Measurements from ENCODE around the gene TXNRD3.

The TXNRD3 gene

DNA sequence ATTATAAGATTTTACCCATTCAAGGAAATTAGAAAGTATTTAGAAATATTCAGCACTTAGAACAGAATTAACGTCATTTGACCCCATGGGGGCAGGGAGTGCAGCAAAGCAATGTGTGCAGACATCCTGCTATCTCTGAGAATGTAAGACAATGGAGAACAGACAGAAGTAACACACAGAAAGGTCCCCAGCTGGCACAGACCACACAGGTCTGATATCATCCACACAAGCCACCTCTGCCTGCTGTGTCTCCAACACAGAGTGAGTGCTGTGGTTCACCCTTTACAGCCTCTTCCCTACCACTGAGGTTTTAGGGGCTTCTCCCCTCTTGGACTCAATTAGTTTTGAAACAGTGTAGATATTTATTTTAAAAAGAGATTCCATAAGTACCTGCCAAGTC, 16.1 kb downstream of the TXNRD3 start:
- Histone ChIP-seq H2BK15ac (ENCODE audit: low read length) (no peak overlapping the region), H3K4me2 (ENCODE audit: insufficient read depth, low read length, poor library complexity, severe bottlenecking) (no peak overlapping the region), H3K14ac (ENCODE audit: low read length) (no peak overlapping the region), H3K36me3 (replicated peaks in 1 of 2; ENCODE audit: control insufficient read depth in 2 of 2, insufficient read depth in 2 of 2, low read length in 2 of 2) (peaks cover 0 to 46% of the 10 kb centered on the region in 2 donors), H3K4me1 (ENCODE audit: control insufficient read depth in 2 of 2, insufficient read depth in 1 of 2, low read depth in 1 of 2, low read length in 2 of 2) (no peaks in the 10 kb centered on the region), H4K8ac (ENCODE audit: low read depth, low read length) (no peak overlapping the region), H4K91ac (ENCODE audit: low read depth, low read length, poor library complexity) (no peak overlapping the region), H2AK5ac (ENCODE audit: low read depth, low read length) (no peak overlapping the region), H3K4ac (ENCODE audit: low read length) (no peak overlapping the region), H2BK12ac (ENCODE audit: low read length) (no peak overlapping the region), H2BK5ac (ENCODE audit: low read length) (no peak overlapping the region), H3K9ac (ENCODE audit: low read depth, low read length, poor library complexity) (no peak overlapping the region), H3K18ac (ENCODE audit: low read length) (no peak overlapping the region), H2BK120ac (ENCODE audit: low read depth, low read length) (no peak overlapping the region), H3K27ac (replicated peaks; ENCODE audit: low read length) (no peak overlapping the region), H3K4me3 (ENCODE audit: low read length in 2 of 2) (no peak overlapping the region), H3K23ac (ENCODE audit: low read depth, low read length, poor library complexity) (no peak overlapping the region), H3K9me3 (replicated peaks in 1 of 2; ENCODE audit: control insufficient read depth in 2 of 2, insufficient read depth in 1 of 2, low read depth in 1 of 2, low read length in 2 of 2) (no peaks in the 10 kb centered on the region), H2AFZ (ENCODE audit: low read length) (no peak overlapping the region), H3K79me1 (ENCODE audit: low read depth, low read length) (no peaks in the 10 kb centered on the region), H3K27me3 (ENCODE audit: control insufficient read depth in 3 of 3, insufficient read depth in 3 of 3, low read depth in 1 of 3, low read length in 3 of 3) (no peaks in the 10 kb centered on the region)
- no peak for DNase-seq (ENCODE audit: low spot score)
- no CpG with 5 or more reads among the region's 1 CpG for WGBS, 2 donors (ENCODE audit: extremely low coverage in 2 of 2, insufficient read length in 2 of 2, insufficient replicate concordance in 1 of 2)

DNA sequence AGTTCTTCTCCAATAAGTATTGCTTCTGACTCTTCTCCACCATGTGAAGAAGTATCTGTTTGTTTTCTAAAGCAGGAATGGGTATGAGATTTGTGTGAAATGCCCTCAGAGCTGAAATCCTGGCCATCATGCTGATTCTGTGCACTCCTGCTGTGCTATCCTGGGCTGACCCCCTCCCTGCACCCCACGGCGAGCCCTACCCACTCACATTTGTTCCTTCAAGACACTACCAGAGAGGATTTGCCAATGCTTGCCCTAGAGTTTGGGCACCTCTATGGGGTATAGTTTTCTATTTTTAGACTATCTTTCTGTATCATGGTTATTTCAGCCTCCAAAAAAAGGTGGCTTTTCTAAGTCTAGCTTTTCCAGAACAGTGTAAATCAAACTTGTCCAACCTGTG, 18.5 kb downstream of the TXNRD3 start:
- no peak overlapping the region for H3K9ac ChIP-seq (ENCODE audit: low read depth, low read length, poor library complexity)
- peaks cover 0 to 6% of the 10 kb centered on the region in 2 donors for H3K9me3 ChIP-seq (replicated peaks in 1 of 2; ENCODE audit: control insufficient read depth in 2 of 2, insufficient read depth in 1 of 2, low read depth in 1 of 2, low read length in 2 of 2)
- no peak overlapping the region for H2BK120ac ChIP-seq (ENCODE audit: low read depth, low read length)
- H2BK5ac ChIP-seq (ENCODE audit: low read length), result no peak overlapping the region
- no peak overlapping the region for H3K14ac ChIP-seq (ENCODE audit: low read length)
- H3K4me3 ChIP-seq (ENCODE audit: low read length in 2 of 2), result no peak overlapping the region
- WGBS, 2 donors (ENCODE audit: extremely low coverage in 2 of 2, insufficient read length in 2 of 2, insufficient replicate concordance in 1 of 2), result no CpG with 5 or more reads among the region's 2 CpGs
- H2BK12ac ChIP-seq (ENCODE audit: low read length), result no peak overlapping the region
- no peak overlapping the region for H4K91ac ChIP-seq (ENCODE audit: low read depth, low read length, poor library complexity)
- no peaks in the 10 kb centered on the region for H3K4me1 ChIP-seq (ENCODE audit: control insufficient read depth in 2 of 2, insufficient read depth in 1 of 2, low read depth in 1 of 2, low read length in 2 of 2)
- no peaks in the 10 kb centered on the region for H3K27me3 ChIP-seq (ENCODE audit: control insufficient read depth in 3 of 3, insufficient read depth in 3 of 3, low read depth in 1 of 3, low read length in 3 of 3)
- no peak overlapping the region for H2BK15ac ChIP-seq (ENCODE audit: low read length)
- no peak overlapping the region for H3K23ac ChIP-seq (ENCODE audit: low read depth, low read length, poor library complexity)
- H3K36me3 ChIP-seq (replicated peaks in 1 of 2; ENCODE audit: control insufficient read depth in 2 of 2, insufficient read depth in 2 of 2, low read length in 2 of 2), result peaks cover 0 to 31% of the 10 kb centered on the region in 2 donors
- H3K4ac ChIP-seq (ENCODE audit: low read length), result no peak overlapping the region
- H3K4me2 ChIP-seq (ENCODE audit: insufficient read depth, low read length, poor library complexity, severe bottlenecking), result no peak overlapping the region
- no peak overlapping the region for H2AFZ ChIP-seq (ENCODE audit: low read length)
- no peak overlapping the region for H4K8ac ChIP-seq (ENCODE audit: low read depth, low read length)
- H3K79me1 ChIP-seq (ENCODE audit: low read depth, low read length), result no peaks in the 10 kb centered on the region
- no peak overlapping the region for H3K27ac ChIP-seq (replicated peaks; ENCODE audit: low read length)
- no peak overlapping the region for H3K18ac ChIP-seq (ENCODE audit: low read length)
- no peak for DNase-seq (ENCODE audit: low spot score)
- H2AK5ac ChIP-seq (ENCODE audit: low read depth, low read length), result no peak overlapping the region

DNA sequence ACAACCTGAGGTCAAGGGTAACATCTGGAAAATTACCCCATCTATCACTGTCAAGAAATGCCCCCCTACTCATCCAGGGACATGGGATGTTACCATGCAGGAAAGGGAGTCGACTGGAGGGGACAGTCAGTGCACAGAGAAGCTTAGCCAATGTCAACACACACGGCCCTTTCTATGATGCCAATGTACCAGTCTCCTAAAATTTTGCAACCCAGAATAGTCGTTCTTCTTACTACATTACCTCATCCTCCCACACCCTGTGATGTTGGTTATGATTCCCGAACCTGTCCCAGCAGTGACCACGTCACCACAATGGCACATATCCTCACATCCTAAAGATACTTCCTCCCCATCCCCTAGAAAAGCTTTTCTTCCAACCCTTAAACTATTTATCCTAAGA, 20.1 kb downstream of the TXNRD3 start:
- H3K4ac ChIP-seq (ENCODE audit: low read length), result no peak overlapping the region
- H2BK5ac ChIP-seq (ENCODE audit: low read length), result no peak overlapping the region
- H3K18ac ChIP-seq (ENCODE audit: low read length), result no peak overlapping the region
- no CpG with 5 or more reads among the region's 5 CpGs for WGBS, 2 donors (ENCODE audit: extremely low coverage in 2 of 2, insufficient read length in 2 of 2, insufficient replicate concordance in 1 of 2)
- no peak overlapping the region for H3K14ac ChIP-seq (ENCODE audit: low read length)
- no peaks in the 10 kb centered on the region for H3K79me1 ChIP-seq (ENCODE audit: low read depth, low read length)
- no peak overlapping the region for H4K8ac ChIP-seq (ENCODE audit: low read depth, low read length)
- DNase-seq (ENCODE audit: low spot score), result no peak
- H3K9me3 ChIP-seq (replicated peaks in 1 of 2; ENCODE audit: control insufficient read depth in 2 of 2, insufficient read depth in 1 of 2, low read depth in 1 of 2, low read length in 2 of 2), result peaks cover 0 to 6% of the 10 kb centered on the region in 2 donors
- no peak overlapping the region for H3K4me3 ChIP-seq (ENCODE audit: low read length in 2 of 2)
- no peak overlapping the region for H2AFZ ChIP-seq (ENCODE audit: low read length)
- H2AK5ac ChIP-seq (ENCODE audit: low read depth, low read length), result no peak overlapping the region
- no peak overlapping the region for H3K4me2 ChIP-seq (ENCODE audit: insufficient read depth, low read length, poor library complexity, severe bottlenecking)
- H2BK15ac ChIP-seq (ENCODE audit: low read length), result no peak overlapping the region
- H3K23ac ChIP-seq (ENCODE audit: low read depth, low read length, poor library complexity), result no peak overlapping the region
- H3K27me3 ChIP-seq (ENCODE audit: control insufficient read depth in 3 of 3, insufficient read depth in 3 of 3, low read depth in 1 of 3, low read length in 3 of 3), result no peaks in the 10 kb centered on the region
- peaks cover 0 to 20% of the 10 kb centered on the region in 2 donors for H3K36me3 ChIP-seq (replicated peaks in 1 of 2; ENCODE audit: control insufficient read depth in 2 of 2, insufficient read depth in 2 of 2, low read length in 2 of 2)
- no peak overlapping the region for H2BK12ac ChIP-seq (ENCODE audit: low read length)
- H3K9ac ChIP-seq (ENCODE audit: low read depth, low read length, poor library complexity), result no peak overlapping the region
- H3K27ac ChIP-seq (replicated peaks; ENCODE audit: low read length), result no peak overlapping the region
- no peak overlapping the region for H2BK120ac ChIP-seq (ENCODE audit: low read depth, low read length)
- H3K4me1 ChIP-seq (ENCODE audit: control insufficient read depth in 2 of 2, insufficient read depth in 1 of 2, low read depth in 1 of 2, low read length in 2 of 2), result peaks cover 3 to 9% of the 10 kb centered on the region in 2 donors
- no peak overlapping the region for H4K91ac ChIP-seq (ENCODE audit: low read depth, low read length, poor library complexity)

GRCh38 chr3:126630020-126630419, 24.9 kb downstream of the TXNRD3 start:
- peak overlapping the region; percentile 3 for H2AFZ ChIP-seq (ENCODE audit: low read length)
- H3K36me3 ChIP-seq (replicated peaks in 1 of 2; ENCODE audit: control insufficient read depth in 2 of 2, insufficient read depth in 2 of 2, low read length in 2 of 2), result peaks cover 0 to 16% of the 10 kb centered on the region in 2 donors
- H3K4me2 ChIP-seq (ENCODE audit: insufficient read depth, low read length, poor library complexity, severe bottlenecking), result no peak overlapping the region
- no peak overlapping the region for H2AK5ac ChIP-seq (ENCODE audit: low read depth, low read length)
- no peak overlapping the region for H4K91ac ChIP-seq (ENCODE audit: low read depth, low read length, poor library complexity)
- H3K27me3 ChIP-seq (ENCODE audit: control insufficient read depth in 3 of 3, insufficient read depth in 3 of 3, low read depth in 1 of 3, low read length in 3 of 3), result no peaks in the 10 kb centered on the region
- H3K79me1 ChIP-seq (ENCODE audit: low read depth, low read length), result no peaks in the 10 kb centered on the region
- no CpG with 5 or more reads among the region's 2 CpGs for WGBS, 2 donors (ENCODE audit: extremely low coverage in 2 of 2, insufficient read length in 2 of 2, insufficient replicate concordance in 1 of 2)
- no peak overlapping the region for H3K4ac ChIP-seq (ENCODE audit: low read length)
- no peak overlapping the region for H2BK12ac ChIP-seq (ENCODE audit: low read length)
- H3K4me3 ChIP-seq (ENCODE audit: low read length in 2 of 2), result no peak overlapping the region
- H2BK120ac ChIP-seq (ENCODE audit: low read depth, low read length), result no peak overlapping the region
- H4K8ac ChIP-seq (ENCODE audit: low read depth, low read length), result no peak overlapping the region
- H3K27ac ChIP-seq (replicated peaks; ENCODE audit: low read length), result no peak overlapping the region
- H3K14ac ChIP-seq (ENCODE audit: low read length), result no peak overlapping the region
- DNase-seq (ENCODE audit: low spot score), result no peak
- no peak overlapping the region for H3K23ac ChIP-seq (ENCODE audit: low read depth, low read length, poor library complexity)
- H2BK5ac ChIP-seq (ENCODE audit: low read length), result no peak overlapping the region
- no peak overlapping the region for H3K18ac ChIP-seq (ENCODE audit: low read length)
- no peak overlapping the region for H3K9ac ChIP-seq (ENCODE audit: low read depth, low read length, poor library complexity)
- no peak overlapping the region for H2BK15ac ChIP-seq (ENCODE audit: low read length)
- peaks cover 0 to 6% of the 10 kb centered on the region in 2 donors for H3K9me3 ChIP-seq (replicated peaks in 1 of 2; ENCODE audit: control insufficient read depth in 2 of 2, insufficient read depth in 1 of 2, low read depth in 1 of 2, low read length in 2 of 2)
- peaks cover 3 to 10% of the 10 kb centered on the region in 2 donors for H3K4me1 ChIP-seq (ENCODE audit: control insufficient read depth in 2 of 2, insufficient read depth in 1 of 2, low read depth in 1 of 2, low read length in 2 of 2)
